GM12878 (cell line): ENCODE measurements around the gene GRM3. TPM values are rescaled to one million over a fixed set of nuclear protein-coding genes. Genes with fewer than 3 reads are reported as not detected.
A peak's percentile ranks its signal among the peaks of the same experiment; 100 is the strongest.

Experiments
- ATAC-seq: fragments of 200-7000 bp; cut with Tn5 transposase; 3 replicates; pipeline ENCODE4 v1.9.1; 2020; ENCODE audit warnings: mild to moderate bottlenecking, moderate library complexity
- BruUV-seq: library from RNA; stranded (reverse); fragments of 400-500 nt; replicated peaks from 2 replicates; lab custom pipeline; 2021; lab: Mats Ljungman, UMichigan
- CTCF ChIA-PET: fragments of 300-600 bp; sonication (Branson Sonifier 250); formaldehyde crosslinking; extraction: SDS; loops from one replicate; lab custom pipeline; 2021; ENCODE audit warnings: inconsistent platforms; lab: Yijun Ruan, JAX
- POLR2A ChIA-PET: fragments of 350-600 bp; formaldehyde crosslinking; extraction: SDS; loops from one replicate; lab custom pipeline; 2021; ENCODE audit warnings: inconsistent platforms; lab: Charles Lee
- RAD21 ChIA-PET: fragments of 300-600 bp; sonication (Branson Sonifier 250); formaldehyde crosslinking; loops from one replicate; lab custom pipeline; 2023; ENCODE audit warnings: antibody characterized with exemption; ENCODE audit not compliant: unreplicated experiment; lab: Charles Lee
- SMC1A ChIA-PET: fragments of 300-600 bp; sonication (Branson Sonifier 250); formaldehyde crosslinking; loops from one replicate; lab custom pipeline; 2023; ENCODE audit not compliant: unreplicated experiment, uncharacterized antibody; lab: Charles Lee
- DNase-seq: peaks from one replicate; pipeline ENCODE4 v3.0.0-alpha.2; 2011; ENCODE audit warnings: low read depth, low spot score
- FAIRE-seq: peaks from 3 replicates; lab custom pipeline; 2011; peaks lifted over from hg19 to GRCh38; lab: Jason Lieb, UNC
- H2AFZ ChIP-seq: 2 replicates; pipeline ENCODE4 v1.6.0; 2011; ENCODE audit warnings: low read depth, low read length, control low read depth; ENCODE audit not compliant: control insufficient read depth
- H3K27ac ChIP-seq: 2 replicates; pipeline ENCODE4 v1.5.1; 2011; ENCODE audit warnings: control low read depth; ENCODE audit not compliant: control insufficient read depth, insufficient read depth
- H3K27me3 ChIP-seq, 2 experiments: replicated peaks in 1 of 2; 2 replicates each; pipeline versions ENCODE4 v1.6.0 to v1.6.1; 2011; ENCODE audit warnings: low read length in 1 of 2; ENCODE audit not compliant: control insufficient read depth in 2 of 2, insufficient read depth in 2 of 2
- H3K36me3 ChIP-seq, 2 experiments: 2 replicates each; pipeline ENCODE4 v1.5.1; 2011; ENCODE audit warnings: low read length in 1 of 2; ENCODE audit not compliant: control insufficient read depth in 2 of 2, insufficient read depth in 2 of 2
- H3K4me1 ChIP-seq: 2 replicates; pipeline ENCODE4 v1.6.1; 2011; ENCODE audit warnings: mild to moderate bottlenecking, low read length, moderate library complexity, mixed read lengths; ENCODE audit not compliant: control insufficient read depth, insufficient read depth
- H3K4me2 ChIP-seq: 2 replicates; pipeline ENCODE4 v1.6.0; 2011; ENCODE audit warnings: control low read depth; ENCODE audit not compliant: control insufficient read depth, insufficient read depth
- H3K4me3 ChIP-seq: fragments of 200-600 bp; sonication (generic); 2 replicates; pipeline ENCODE4 v1.5.1; 2016
- H3K79me2 ChIP-seq: 2 replicates; pipeline ENCODE4 v1.6.0; 2011; ENCODE audit warnings: low read length; ENCODE audit not compliant: control insufficient read depth, insufficient read depth
- H3K9ac ChIP-seq: 2 replicates; pipeline ENCODE4 v1.8.0; 2011; ENCODE audit warnings: low read length, control low read depth, mixed read lengths; ENCODE audit not compliant: control insufficient read depth, insufficient read depth
- H3K9me3 ChIP-seq: replicated peaks from 3 replicates; pipeline ENCODE4 v1.5.1; 2011; ENCODE audit warnings: mild to moderate bottlenecking, low read length; ENCODE audit not compliant: control insufficient read depth, insufficient read depth
- H4K20me1 ChIP-seq: 2 replicates; pipeline ENCODE4 v1.6.0; 2011; ENCODE audit not compliant: control insufficient read depth, insufficient read depth
- E4F1 ChIP-seq: fragments of 450-650 bp; IDR thresholded peaks from 2 replicates; pipeline ENCODE4 v1.6.1; 2018; ENCODE audit warnings: borderline replicate concordance, mild to moderate bottlenecking; ENCODE audit not compliant: partially characterized antibody
- HSF1 ChIP-seq: fragments of 150-350 bp; IDR thresholded peaks from 2 replicates; pipeline ENCODE4 v1.6.1; 2014; ENCODE audit warnings: mild to moderate bottlenecking, low read depth, low read length
- JUNB ChIP-seq: IDR thresholded peaks from 2 replicates; pipeline ENCODE4 v1.6.1; 2016; ENCODE audit warnings: antibody characterized with exemption, mild to moderate bottlenecking
- MLLT1 ChIP-seq: fragments of 450-650 bp; IDR thresholded peaks from 2 replicates; pipeline ENCODE4 v1.6.1; 2016; ENCODE audit warnings: mild to moderate bottlenecking
- MTA2 ChIP-seq: fragments of 450-650 bp; IDR thresholded peaks from 2 replicates; pipeline ENCODE4 v1.6.1; 2016; ENCODE audit warnings: low read depth, mild to moderate bottlenecking, moderate library complexity
- NR2C2 ChIP-seq: IDR thresholded peaks from 2 replicates; pipeline ENCODE4 v1.6.1; 2011; ENCODE audit warnings: borderline replicate concordance, low read depth; ENCODE audit not compliant: control insufficient read depth, insufficient read length
- SIN3A ChIP-seq: IDR thresholded peaks from 2 replicates; pipeline ENCODE4 v1.6.1; 2012; ENCODE audit warnings: low read depth, low read length, improper control_type of control experiment
- SIX5 ChIP-seq: IDR thresholded peaks from 2 replicates; pipeline ENCODE4 v1.6.1; 2011; ENCODE audit warnings: mild to moderate bottlenecking, low read depth, low read length, moderate library complexity; ENCODE audit not compliant: severe bottlenecking
- ZNF24 ChIP-seq: fragments of 450-650 bp; IDR thresholded peaks from 2 replicates; pipeline ENCODE4 v1.6.1; 2017; ENCODE audit warnings: antibody characterized with exemption, mild to moderate bottlenecking
- ZNF384 ChIP-seq: IDR thresholded peaks from 2 replicates; pipeline ENCODE4 v1.6.1; 2012; ENCODE audit warnings: low read depth, mild to moderate bottlenecking, low read length, improper control_type of control experiment, borderline replicate concordance
- WGBS: methylation state at CpG from one replicate; pipeline ENCODE4 v1.1.6; 2016; ENCODE audit warnings: low lambda C conversion rate; ENCODE audit not compliant: insufficient replicate concordance, insufficient coverage; ENCODE audit errors: missing lambda C conversion rate; 5-methylcytosine and 5-hydroxymethylcytosine counted together
- in situ Hi-C: fragments of 300-500 bp; cut with MboI; formaldehyde crosslinking; loops from 9 replicates; pipeline ENCODE4 v1.14.3; 2018; ENCODE audit warnings: mixed read lengths
- intact Hi-C: fragments of 100-400 bp; cut with micrococcal nuclease; formaldehyde crosslinking; loops from one replicate; pipeline ENCODE4 v1.14.2; 2022; ENCODE audit not compliant: unreplicated experiment
- polyA plus RNA-seq, 11 experiments: library from polyadenylated mRNA; depleted of rRNA in 4 of 11; unstranded in 6 of 11; stranded (reverse) in 5 of 11; fragments of >200 nt; fragmentation: Nextera tagmentation in 4 of 11; fragmentation: Illumina TruSeq in 1 of 11; extraction: Ambion mirVana in 4 of 11; extraction: Trizol in 1 of 11; gene quantifications; 1 replicate in 1 of 11; 2 replicates in 10 of 11; pipeline versions ENCODE4 v1.2.1 to v1.2.3, GENCODE V29; 2011 to 2016; ENCODE audit warnings: inconsistent platforms in 2 of 11, missing spikeins in 2 of 11, low read depth in 1 of 11
- total RNA-seq, 4 experiments: library from RNA; depleted of rRNA in 3 of 4; stranded (reverse); fragments of >200 nt in 3 of 4; fragmentation: Illumina TruSeq in 1 of 4; extraction: Trizol in 1 of 4; gene quantifications; 2 replicates each; pipeline versions ENCODE4 v1.2.1 to v1.2.3, GENCODE V29; 2013 to 2021

The GRM3 gene
- total and polyA plus RNA-seq, 10 of the 15 experiments (the other 5 are each of a cell fraction or from before 2014, with no cell fraction given) = 0.03 to 0.49 (median 0.15) TPM; not detected in 1

- no peak for TF ChIP-seq SIN3A
Observed at GRCh38 chr7:86837235-86837634, 193.5 kb downstream of the GRM3 start (continued).

GRCh38 chr7:86844608-86845007 lies 200.9 kb downstream of the GRM3 start:
- FAIRE-seq (no peak), DNase-seq (no peak), ATAC-seq (no peak; the same call in 2 of the 3 replicates)
- Histone ChIP-seq H3K4me3 (no peak overlapping the region), H3K9me3 (no peaks in the 10 kb centered on the region), H2AFZ (no peak overlapping the region), H3K27me3 (no peaks in the 10 kb centered on the region), H3K9ac (no peak overlapping the region), H3K79me2 (no peaks in the 10 kb centered on the region), H3K4me2 (no peak overlapping the region), H4K20me1 (no peaks in the 10 kb centered on the region), H3K4me1 (no peaks in the 10 kb centered on the region), H3K27ac (no peak overlapping the region), H3K36me3 (no peaks in the 10 kb centered on the region)
- RAD21 ChIA-PET = no interaction called here
- TF ChIP-seq ZNF384 (no peak), ZNF24 (no peak), JUNB (peak; percentile 46)
- BruUV-seq = no TSS peak
- 13% methylated on average over 3 of the region's 3 CpGs for WGBS
- CTCF ChIA-PET = no interaction called here
- POLR2A ChIA-PET = no interaction called here
- in situ Hi-C loops (no loop called here), intact Hi-C loops (no loop called here)
- SMC1A ChIA-PET = no interaction called here

- CTCF ChIA-PET = no interaction called here
- FAIRE-seq (no peak), ATAC-seq (no peak), DNase-seq (no peak)
- no peaks in the 10 kb centered on the region for H3K36me3 ChIP-seq
- no TSS peak for BruUV-seq
- 1% methylated on average over 3 of the region's 3 CpGs for WGBS
- no peak overlapping the region for H3K4me3 ChIP-seq
- no peak overlapping the region for H2AFZ ChIP-seq
- H3K4me2 ChIP-seq = no peak overlapping the region
- SMC1A ChIA-PET = no interaction called here
- no peaks in the 10 kb centered on the region for H3K9me3 ChIP-seq
- RAD21 ChIA-PET = no interaction called here
- H3K27me3 ChIP-seq = no peaks in the 10 kb centered on the region
- H3K4me1 ChIP-seq = no peaks in the 10 kb centered on the region
- intact Hi-C loops = no loop called here
- H3K79me2 ChIP-seq = no peaks in the 10 kb centered on the region
- H3K27ac ChIP-seq = no peak overlapping the region
- in situ Hi-C loops = no loop called here
- H4K20me1 ChIP-seq = no peaks in the 10 kb centered on the region; the same call in 1 of the 2 replicates
- H3K9ac ChIP-seq = no peak overlapping the region
- POLR2A ChIA-PET = no interaction called here
- TF ChIP-seq SIX5 (no peak), MTA2 (no peak), NR2C2 (no peak), HSF1 (no peak), MLLT1 (no peak), E4F1 (no peak)
Observed at GRCh38 chr7:86846494-86847190, 202.9 kb downstream of the GRM3 start.
